GM18526 (cell line): ENCODE results near the gene ZNF808.

Experiments
- POLR2A ChIP-seq: IDR thresholded peaks from 3 replicates; pipeline ENCODE4 v1.6.1; 2011; ENCODE audit not compliant: insufficient read length; ENCODE audit errors: extremely low read depth

Gene ZNF808

GRCh38 chr19:52541608-52542007 lies 14.1 kb downstream of the ZNF808 start:
- TF ChIP-seq POLR2A, result no peak

GRCh38 chr19:52542984-52543664 lies 15.7 kb downstream of the ZNF808 start:
- TF ChIP-seq POLR2A, result no peak

DNA sequence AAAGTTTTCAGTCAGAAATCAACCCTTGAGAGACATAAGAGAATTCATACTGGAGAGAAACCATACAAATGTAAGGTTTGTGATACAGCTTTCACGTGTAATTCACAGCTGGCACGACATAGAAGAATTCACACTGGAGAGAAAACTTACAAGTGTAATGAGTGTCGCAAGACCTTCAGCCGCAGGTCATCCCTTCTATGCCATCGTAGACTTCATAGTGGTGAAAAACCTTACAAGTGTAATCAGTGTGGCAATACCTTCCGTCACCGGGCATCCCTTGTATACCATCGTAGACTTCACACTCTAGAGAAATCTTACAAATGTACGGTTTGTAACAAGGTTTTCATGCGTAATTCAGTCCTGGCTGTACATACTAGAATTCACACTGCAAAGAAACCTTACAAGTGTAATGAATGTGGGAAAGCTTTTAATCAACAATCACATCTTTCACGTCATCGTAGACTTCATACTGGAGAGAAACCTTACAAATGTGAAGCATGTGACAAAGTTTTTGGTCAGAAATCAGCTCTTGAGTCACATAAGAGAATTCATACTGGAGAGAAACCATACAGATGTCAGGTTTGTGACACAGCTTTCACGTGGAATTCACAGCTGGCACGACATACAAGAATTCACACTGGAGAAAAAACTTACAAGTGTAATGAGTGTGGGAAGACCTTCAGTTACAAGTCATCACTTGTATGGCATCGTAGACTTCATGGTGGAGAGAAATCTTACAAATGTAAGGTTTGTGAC lies 26.9 kb downstream of the ZNF808 start:
- no peak for TF ChIP-seq POLR2A

GRCh38 chr19:52557231-52557995 lies 29.9 kb downstream of the ZNF808 start:
- TF ChIP-seq POLR2A, result no peak

DNA sequence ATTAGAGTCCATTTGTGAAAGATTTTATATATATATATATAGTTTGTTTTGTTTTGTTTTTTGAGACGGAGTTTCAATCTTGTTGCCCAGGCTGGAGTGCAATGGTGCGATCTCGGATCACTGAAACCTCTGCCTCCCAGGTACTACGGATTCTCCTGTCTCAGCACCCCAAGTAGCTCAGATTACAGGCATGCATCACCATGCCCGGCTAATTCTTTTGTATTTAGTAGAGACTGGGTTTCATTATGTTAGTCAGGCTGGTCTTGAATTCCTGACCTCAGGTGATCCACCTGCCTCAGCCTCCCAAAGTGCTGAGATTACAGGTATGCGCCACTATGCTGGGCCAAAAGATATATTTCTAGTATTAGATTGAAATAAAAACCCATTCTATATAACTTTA lies 38.7 kb downstream of the ZNF808 start:
- no peak for TF ChIP-seq POLR2A

DNA sequence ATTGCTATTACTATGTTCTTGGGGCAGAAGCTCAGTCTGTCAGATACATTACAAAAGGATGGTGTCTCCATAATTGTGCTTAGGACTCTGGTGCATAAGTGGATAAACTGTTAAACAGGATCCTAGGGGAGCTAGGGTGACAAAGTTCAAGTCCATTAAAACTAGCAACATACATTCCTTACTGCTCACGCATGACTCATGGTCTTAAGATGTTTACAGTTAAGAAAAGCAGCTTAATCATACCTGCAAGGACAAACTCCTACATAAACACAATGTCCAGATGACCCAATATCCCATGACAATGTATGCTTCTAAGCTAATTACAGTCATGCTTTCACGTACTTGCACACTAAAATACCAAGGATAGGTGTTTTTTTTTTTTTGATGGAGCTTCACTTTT lies 39.1 kb downstream of the ZNF808 start:
- TF ChIP-seq POLR2A, result no peak

DNA sequence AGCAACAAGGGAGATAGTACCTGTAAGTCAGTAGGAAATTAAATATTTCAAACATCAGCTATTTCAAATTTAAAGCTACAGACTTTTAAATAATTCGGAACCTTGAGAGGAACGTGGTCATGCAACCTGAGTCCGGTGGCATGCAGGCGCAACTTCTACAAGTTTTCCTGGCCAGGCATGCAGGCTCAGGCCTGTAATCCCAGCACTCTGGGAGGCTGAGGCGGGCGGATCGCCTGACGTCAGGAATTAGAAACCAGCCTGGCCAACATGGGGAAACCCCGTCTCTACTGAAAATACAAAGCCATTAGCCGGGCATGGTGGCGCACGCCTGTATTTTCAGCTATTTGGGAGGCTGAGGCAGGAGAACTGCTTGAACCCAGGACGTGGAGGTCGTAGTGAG lies 40.5 kb downstream of the ZNF808 start:
- TF ChIP-seq POLR2A, result no peak

DNA sequence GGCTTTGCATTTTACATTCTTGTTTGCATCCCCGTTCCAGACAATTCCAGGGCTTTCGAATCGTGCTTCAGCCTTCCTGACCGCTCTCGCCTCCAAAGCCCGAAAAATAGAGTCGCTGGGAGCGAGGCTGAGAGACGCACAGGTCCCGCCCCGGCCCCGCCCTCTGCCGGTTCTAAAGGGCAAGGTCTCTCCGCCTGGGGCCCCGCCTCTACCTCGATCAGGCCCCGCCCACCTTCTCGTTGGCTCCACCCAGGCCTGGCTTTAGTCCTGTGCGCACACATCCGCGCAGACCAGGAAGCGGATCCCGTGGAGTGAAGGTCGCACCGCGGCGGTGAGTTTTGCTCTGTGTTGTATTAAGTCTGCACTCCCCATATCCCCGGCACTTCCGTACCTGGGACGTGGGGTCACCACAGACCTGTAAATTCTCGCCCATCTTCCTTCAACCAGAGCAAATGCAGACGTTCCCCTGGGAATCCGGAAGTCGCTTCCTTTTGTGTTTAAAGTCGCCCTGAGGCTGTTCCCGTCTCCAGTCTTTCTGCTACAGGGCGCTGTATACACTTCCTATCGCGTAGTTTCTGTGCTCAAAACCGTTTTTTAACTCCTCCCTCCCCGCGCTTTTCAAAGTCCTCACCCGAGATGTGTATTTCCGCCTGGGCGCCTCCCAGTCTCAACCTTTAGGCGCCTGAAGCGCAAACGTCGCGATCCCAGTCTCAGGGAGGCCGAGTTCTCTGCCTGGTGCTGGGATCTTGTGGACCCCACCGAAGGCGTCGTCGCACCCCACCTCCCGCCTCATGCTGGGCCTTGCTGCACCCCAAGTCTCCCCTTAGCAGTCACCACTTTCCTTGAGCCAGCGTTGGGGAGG lies 42.8 kb downstream of the ZNF808 start, which contains the start of gene ZNF701:
ZNF701 (plus strand) TSS at position 288 of the 862 bp plus-strand sequence. CDS start 3,861 bp downstream, outside the sequence.
- TF ChIP-seq POLR2A, result peak; percentile 91

GRCh38 chr19:52584736-52585440 lies 57.4 kb downstream of the ZNF808 start:
- TF ChIP-seq POLR2A, result no peak

DNA sequence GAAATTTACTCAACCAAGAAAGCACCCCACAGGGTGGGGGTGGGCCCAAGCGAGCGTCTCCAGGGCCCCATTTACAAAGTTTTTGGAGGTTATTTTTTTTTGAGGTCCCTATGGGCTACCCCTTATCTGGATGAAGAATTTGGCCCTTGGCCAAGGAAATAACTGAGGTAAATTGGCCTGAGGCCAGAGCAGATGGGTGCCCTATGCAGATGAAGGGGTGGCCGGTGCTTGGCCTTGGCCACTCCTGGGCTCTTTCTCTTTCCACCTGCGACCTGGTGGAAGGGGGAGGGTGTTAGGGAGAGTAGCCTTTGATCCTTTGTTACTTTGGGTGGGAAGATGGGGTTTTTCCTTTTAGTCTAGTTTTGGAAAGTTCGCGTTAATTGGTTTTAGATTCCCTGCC lies 58.1 kb downstream of the ZNF808 start:
- no peak for TF ChIP-seq POLR2A

DNA sequence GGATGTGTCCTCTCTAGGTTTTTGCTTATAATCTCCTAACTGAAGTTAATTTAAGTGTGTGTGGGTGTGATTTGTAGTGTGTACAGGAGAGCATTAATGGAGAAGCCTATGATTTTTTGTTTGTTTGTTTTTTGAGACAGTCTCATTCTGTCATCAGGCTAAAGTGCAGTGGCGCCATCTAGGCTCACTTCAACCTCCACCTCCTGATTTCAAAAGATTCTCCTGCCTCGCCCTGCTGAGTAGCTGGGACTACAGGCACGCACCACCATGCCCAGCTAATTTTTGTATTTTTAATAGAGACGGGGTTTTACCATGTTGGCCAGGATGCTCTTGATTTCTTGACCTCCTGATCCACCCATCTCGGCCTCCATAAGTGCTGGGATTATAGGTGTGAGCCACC lies 63.3 kb downstream of the ZNF808 start:
- TF ChIP-seq POLR2A, result no peak

GRCh38 chr19:52592301-52592700 lies 64.8 kb downstream of the ZNF808 start:
- no peak for TF ChIP-seq POLR2A

DNA sequence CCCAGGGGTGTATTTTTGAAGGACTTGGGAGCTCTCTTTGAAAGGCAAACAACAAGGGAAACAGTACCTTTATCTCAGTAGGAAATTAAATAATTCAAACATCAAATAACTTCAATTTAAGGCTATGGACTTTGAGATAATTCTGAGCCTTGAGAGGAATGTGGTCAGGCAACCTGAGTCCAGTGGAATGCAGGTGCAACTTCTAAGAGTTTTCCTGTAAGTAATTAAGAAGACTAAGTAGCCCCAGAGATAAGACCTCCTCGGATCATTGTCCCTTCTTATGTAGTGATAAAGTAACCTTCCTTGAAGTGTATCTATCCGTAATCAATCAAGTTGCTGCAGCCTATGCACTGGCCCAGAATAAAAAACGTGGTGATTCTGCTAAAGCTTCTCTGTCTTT lies 71.8 kb downstream of the ZNF808 start:
- no peak for TF ChIP-seq POLR2A

DNA sequence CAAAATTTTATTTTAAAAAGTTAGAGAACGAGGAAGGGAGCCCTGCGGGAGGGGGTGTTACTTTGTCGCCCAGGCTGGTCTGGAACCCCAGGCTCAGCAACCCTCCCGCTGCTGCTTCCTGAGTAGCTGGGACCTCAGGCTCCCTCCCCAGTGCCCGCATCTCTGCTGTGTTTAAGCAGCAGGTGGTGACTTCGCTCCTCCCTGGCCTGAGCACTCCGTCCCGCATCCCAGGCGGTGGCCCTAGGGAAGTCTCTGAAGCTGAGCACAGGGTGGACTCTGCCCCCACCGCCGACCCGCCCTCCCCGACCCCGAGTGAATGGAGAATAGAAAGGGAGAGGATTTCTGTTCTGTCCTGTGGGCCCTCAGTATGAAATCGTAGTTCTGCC lies 73.2 kb downstream of the ZNF808 start:
- TF ChIP-seq POLR2A, result no peak
